ENCODE measurements around the gene MEGF8.

GRCh38 chr19:42370626-42371175, 45.3 kb downstream of the MEGF8 start:
- TF ChIP-seq RARB (CRISPR knock-in tag; IDR thresholded peaks at IDR 0.05) (no peak), ZFP30 (CRISPR knock-in tag; IDR thresholded peaks at IDR 0.05) (no peak), PATZ1 (CRISPR knock-in tag; IDR thresholded peaks at IDR 0.05; ENCODE audit: borderline replicate concordance) (no peak)

Data from SK-N-SH treated with all-trans-retinoic acid at 6 μM for 48 hours (cell line).